HL-60/S4 (cell line): ENCODE data around the gene CXCL5.
"Not testable (repeated sequence)": the region's sequence is repeated elsewhere in the genome, so short reads cannot be mapped to it uniquely, and the experiment has no call there.

Source experiments
- in situ Hi-C: fragments of 300-500 bp; cut with MboI; formaldehyde crosslinking; loops from 2 replicates; pipeline ENCODE4 v1.14.3; 2022; ENCODE audit warnings: low sequenced_read_pairs

CXCL5 gene

DNA sequence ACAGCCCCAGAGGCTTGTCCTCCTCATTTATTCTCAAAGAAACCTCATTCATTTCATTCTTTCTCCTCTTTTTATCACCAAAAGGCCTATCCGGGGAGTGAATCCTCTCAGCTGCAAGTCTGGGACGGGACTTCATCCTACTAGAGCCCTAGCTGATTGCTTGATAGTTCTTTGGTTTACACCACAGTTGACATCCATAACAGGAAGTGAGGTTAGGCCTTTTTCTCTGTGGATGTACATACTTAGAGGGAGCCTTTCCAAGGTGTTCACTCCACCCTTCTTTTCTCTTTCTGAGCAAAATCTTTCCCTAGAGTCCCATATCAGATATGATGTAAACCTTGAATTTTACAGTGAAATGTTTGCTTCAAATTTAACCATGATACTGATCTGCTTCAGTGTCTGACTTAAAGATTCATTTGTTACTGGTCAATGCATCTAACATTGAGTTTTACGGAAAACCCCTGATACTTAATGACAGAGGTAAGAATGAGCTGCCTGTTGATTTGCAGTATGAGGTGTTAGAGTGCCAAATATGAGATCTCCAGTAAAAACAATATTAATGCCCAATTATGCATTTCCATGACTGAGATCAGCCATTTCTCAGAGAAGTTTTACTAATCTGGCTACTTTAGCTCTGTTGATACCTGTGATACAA lies 16.8 kb upstream of the CXCL5 start:
- in situ Hi-C loops = no loop called here

DNA sequence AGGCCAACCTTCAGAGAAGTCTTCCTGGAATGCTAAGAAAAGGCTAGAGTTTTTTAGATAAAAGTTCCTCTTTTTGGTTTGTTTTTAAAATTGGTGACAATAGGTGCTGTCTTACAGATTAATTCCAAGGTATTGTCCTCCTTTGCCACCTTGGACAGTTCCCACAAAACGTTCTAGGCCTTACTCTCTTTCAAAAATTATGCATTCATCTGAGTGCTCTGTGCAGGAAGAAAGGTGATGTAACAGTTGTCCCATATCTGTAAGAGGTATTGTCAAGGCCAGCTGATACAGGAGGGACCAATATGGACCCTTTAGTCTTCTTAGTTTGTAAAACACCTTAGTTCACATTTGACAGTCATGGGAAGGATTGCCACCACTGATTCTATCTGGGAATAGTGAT lies 15.9 kb upstream of the CXCL5 start:
- in situ Hi-C loops = no loop called here

DNA sequence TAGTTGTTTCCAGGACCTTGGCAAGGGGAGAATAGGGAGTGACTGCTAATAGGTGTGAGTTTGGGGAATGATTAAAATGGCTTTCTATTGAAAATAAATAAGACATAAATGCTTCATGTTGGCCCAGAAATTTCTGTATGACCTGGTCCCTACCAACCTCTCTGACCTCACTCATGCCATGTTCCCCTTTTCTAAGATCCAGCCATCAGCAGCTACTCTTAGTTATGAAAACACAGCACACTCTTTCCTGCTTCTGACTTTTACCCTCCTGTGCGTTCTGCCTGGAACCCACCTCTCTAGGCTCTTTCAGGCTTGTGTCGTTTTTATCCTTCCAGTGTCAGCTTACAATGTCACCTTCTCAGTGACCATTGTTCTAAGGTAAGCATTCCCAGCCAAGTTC lies 14.8 kb upstream of the CXCL5 start:
- in situ Hi-C loops = no loop called here

DNA sequence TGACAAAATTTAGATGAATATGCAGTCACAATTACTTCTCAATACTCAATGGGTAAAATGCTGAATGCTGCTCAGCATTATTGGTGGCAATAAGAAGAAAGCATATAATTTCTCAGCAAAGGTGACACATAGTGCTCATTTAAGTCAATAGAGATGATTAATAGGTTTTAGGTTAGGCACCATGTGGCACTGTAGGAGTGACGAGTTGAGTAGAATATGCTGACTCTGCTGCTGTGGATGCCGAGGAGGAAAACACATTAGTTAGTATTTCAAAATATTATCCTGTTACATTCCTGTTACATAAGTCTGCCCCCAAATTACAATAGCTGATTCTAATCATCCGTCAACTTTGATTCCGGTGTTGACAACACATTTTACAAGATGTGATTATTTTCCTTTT lies 13.7 kb upstream of the CXCL5 start:
- in situ Hi-C loops = no loop called here

DNA sequence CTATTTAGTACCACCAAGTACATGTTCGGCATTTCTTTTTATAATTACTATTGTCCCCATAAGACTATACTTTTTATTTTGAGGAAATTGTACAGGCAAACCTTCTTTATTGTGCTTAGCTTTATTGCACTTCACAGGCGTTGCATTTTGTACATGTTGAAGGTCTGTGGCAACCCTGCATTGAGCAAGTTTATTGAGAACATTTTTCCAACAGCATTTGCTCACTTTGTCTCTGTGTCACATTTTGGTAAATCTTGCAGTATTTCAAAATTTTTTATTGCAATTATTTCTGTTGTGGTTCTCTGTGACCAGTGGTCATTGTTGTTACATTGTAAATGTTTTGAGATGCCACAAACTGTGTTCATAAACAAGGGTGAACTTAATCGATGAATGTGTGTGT lies 10.8 kb upstream of the CXCL5 start:
- in situ Hi-C loops = no loop called here

DNA sequence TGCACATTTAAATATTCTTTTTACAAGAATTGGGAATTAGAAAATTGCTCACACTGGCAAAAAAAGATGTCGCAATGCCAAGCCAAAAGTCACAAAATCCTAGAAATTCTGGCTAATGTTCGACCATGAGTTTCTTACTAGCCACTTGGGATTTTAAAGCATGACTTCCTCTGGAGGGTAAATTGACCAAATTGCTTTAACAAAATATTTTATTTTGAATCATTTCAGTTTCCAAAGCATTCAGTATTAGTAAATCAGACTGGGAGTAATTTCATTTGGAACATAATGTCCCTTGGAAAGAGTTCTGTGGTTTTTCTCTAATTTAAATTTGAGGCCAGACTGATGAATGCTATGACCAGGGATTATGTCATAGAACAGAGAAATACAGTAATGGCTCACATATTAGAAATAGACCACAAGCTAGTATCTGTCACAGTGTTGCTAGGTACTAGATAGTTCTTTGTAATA lies 7.6 kb upstream of the CXCL5 start:
- in situ Hi-C loops = no loop called here

DNA sequence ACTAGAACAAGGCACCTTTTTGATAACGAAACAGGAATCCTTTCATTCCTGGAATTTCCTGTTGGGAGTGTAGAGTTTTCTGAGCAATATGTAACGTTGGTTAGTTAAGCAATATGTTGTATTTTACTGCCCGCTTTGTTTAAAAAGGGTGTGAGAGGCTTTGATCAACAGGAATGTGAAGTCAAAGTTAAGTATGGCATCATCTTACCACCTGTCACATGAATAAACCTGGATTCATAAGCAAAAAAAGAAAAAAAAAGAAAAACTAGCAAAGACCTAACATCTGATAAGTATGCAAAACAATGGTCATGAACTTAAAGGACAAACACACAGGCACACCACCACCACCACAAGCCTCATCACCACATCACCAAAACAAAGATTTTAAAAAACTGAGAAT lies 7.1 kb upstream of the CXCL5 start:
- in situ Hi-C loops = no loop called here

DNA sequence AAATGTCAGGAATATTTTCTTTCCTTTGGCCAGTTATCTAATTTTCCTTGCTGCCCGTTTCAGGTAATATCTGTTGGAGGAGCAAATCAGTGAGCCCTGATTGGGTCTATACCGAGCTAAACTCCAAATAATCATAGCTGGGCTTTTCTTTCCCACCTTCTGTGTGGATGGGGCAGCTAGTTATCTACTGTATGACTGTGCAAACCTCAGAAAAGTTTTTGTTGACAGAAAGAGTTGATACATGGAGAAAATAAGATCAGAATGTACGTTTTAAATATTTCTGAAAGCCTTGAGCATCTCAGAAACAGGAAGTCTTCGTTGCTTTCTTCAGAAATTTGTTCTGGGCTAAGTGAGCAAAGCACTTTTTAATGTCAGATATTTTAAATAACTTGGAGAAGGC lies 6.2 kb upstream of the CXCL5 start:
- in situ Hi-C loops = no loop called here

DNA sequence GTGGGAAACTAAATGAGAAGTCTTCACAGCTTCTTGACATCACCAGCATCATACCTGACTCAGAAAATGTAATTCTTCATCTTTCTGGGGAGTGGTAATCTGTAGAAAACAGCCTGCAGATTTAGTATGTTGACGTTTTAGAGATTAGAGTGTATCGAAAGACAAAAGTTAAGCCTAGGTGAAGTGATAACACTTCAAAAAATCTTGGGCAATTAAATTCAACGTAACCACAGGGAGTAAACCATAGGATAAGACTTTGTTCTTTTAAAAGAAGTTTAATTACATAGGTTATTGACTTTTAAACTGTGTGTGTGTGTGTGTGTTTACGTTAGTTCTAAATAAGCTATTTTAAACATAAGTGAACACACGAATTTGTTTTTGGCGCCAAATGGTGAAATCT lies 1.8 kb upstream of the CXCL5 start:
- in situ Hi-C loops = no loop called here

DNA sequence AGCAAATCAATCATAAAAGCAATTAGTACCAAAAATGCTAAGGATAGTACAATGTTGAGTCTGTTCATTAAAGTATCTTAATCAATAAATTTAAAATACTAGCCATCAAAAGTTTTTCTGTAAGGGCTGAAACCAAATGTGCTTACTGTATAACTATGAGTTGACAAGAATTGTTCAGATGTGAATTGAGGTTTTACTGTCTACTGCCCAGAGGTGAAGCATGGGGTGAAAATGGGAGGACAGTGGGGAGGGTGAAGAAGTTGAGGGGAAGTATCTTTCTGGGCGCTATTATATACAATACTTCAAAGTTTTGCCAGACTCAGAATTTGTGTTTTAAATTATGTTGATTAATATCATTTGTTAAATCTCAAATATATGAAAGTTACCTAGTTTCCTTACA lies 6.4 kb downstream of the CXCL5 start:
- in situ Hi-C loops = no loop called here

DNA sequence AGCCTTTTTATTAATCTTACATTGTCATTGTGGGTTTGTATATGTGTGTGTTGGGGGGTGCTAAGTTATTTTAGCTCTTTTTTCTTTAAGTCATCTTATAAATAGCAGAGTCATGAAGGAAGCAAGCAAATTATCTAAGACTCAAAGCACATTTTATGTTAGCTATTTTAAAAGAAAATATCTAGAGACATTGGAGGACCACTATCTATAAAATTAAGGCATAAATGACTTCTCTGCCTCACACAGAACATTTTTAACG lies 6.8 kb downstream of the CXCL5 start:
- in situ Hi-C loops = no loop called here

DNA sequence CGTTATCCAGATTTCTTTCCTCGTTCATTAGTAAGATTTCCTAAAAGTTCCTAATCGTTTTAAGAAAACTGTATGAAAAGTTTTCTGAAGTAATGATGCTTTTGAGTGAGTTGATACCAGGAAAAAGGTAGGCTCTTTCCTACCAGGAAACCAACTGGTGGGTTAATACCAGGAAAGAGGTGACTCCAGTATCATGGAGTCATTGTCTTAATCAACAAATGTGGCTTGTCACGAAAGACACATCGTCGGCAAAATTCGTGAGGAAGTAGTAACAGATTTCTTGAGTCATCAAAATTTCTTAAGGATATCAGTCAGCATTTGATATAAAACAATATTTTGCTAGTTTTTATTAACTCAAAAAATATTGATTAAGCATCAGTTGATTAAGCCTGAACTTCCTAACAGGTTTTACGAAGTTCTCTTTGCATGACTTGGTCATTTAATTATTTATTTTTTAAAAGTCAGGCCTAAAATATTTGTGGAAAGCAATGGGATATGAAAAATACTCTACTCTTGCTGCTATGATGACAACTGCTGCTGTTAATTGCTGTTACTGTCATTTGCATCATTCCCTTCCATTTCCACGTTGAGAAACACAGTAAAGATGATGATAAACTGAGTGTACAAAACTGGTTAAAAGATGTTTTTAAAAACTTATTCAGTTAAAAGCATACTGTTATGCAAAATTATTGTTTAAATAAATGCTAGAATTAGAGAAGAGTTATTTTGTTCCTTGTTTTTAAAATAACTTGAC lies 7.3 kb downstream of the CXCL5 start:
- in situ Hi-C loops = no loop called here

DNA sequence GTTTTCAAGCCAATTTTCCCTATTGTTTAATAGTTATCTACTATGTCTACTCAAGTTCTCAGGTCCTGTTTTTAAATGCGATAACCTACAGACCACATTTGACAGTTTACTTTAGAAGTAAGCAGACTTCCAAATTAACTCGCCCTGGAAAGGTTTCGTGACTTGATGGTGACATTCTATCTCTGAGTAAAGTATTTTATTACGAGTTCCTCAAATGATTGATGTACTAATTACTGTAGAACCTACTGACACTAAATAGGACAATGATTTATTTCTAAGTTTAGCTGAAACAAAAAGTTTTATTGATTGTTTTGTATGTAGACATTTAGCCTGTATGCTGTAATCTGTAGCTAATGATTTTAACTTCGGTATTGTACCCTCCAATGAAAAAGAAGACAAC lies 8.5 kb downstream of the CXCL5 start:
- in situ Hi-C loops = no loop called here

DNA sequence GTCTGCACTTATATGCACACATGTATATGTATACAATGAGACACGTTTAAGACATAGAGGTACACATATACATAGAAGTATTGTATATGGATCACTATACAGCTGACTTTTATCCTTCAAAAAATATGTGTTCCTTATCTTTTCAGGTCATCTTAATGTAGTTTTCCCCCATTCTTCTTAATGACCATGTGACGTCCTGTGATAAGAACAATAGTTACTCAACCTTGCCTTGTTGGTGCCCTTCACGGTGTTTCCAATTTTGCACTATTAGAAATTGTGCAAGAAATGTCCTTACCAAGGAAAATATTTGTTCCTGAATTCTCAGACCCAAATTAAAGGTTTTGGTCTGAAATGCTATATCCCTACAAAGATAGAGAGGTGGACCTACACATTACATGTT lies 9.4 kb downstream of the CXCL5 start:
- in situ Hi-C loops = no loop called here

DNA sequence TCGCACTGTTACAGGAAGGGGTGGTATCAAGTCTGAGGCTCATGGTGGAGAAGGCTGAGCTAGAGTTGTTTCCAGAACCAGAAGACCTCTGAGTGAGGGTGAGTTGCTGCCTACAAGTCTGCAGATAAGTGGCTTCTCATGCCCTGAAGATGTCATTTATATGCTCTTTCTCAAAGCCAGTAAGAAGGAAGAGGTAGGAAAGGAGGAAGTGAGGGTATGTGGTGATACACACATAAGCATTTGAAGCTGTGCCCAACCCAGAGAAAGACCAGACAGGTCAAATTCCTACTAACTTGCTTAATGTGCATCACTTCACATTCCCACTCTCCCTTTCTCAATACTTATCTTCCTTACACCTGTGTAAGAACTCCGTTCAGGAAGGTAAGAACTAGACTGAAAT lies 10.4 kb downstream of the CXCL5 start, which contains the start of gene PPBP:
PPBP (minus strand) TSS at position 130 of the 400 bp plus-strand sequence; CDS start at position 43, 87 bp downstream.
- in situ Hi-C loops = no loop called here

DNA sequence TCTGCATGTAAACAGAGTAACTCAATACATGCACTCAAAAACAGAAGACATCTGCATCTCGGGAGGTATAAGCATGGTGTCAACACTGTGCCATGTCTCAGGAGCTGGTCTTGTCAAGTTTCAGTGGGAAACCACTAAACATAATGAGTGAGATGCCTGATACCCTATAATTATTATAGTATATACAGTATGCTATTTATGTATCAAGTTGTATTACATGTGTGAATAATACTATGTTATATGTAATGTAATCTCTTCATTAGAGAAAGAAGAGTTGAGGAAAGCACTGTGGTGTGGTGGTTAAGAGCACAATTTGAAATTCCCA lies 13.0 kb downstream of the CXCL5 start:
- in situ Hi-C loops = no loop called here

DNA sequence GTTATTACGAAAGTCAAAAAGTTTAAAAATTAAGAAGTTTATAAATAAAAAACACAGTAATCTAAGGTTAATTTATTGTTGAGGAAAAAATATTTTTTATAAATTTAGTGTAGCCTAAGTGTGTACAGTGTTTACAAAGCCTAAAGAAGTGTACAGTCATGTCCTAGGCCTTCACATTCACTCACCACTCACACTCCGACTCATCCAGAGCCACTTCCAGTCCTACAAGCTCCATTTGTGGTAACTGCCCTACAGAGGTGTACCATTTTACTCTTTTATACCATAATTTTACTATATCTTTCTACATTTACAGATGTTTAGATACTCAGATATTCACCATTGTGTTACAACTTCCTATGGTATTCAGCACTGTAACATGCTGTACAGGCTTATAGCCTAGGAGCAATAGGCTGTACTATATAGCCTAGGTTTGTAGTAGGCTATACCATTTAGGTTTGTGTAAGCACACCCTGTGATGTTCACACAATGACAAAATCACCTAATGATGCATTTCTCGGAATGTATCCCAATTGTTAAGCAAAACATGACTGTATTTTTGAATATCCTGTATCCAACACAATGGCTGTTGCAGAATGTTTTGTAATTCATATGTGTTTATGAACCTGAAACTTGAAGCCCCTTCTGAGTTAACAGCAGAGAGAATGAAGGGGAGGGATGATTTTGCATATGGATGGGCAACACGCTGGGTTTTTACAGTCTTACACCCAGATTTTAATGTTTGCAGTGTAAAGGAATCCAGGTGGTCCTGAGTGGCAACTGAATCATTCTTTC lies 13.5 kb downstream of the CXCL5 start:
- in situ Hi-C loops = no loop called here

DNA sequence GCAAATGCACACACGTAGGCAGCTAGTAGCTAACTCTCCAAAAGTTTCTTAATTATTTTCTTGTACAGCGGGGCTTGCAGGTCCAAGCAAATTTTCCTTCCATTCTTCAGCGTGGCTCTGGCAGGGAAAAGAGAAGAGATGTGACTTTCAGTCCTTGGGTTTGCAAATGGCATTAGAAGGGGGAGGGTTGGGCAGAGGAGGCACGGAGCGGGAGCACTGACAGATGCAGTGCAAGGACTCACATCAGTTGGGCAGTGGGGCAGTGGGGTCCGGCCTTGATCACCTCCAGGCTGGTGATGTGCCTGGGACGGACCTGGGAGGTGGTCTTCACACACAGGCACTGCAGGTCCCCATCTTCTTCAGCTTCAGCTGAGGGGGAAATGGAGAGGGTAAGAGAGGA lies 17.3 kb downstream of the CXCL5 start:
- in situ Hi-C loops = not testable (repeated sequence)

DNA sequence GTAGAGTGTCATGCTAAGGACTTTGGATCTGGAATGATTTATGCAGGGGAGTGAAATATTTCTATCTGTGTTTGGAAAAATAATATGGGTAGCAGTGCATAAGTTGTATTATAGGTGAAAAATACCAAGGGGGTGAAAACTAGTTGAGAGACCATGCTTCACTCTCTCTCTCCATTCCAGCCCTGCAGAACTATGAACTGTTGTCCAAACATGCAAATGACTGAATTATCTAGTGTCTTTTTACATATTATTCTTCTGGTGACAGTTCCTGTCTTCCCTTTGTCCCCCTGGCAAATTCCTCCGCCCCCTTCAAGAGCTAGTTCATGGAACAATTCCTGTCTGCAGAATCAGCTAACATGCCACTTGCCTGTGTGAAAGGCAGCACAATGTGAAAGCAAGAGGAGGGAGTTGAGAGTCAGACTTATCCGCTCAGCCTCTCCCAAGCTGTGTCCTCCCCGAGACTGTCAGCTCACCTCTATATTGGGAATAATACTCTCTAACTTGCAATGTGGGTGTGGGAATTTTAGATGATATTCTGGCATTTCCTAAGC lies 19.0 kb downstream of the CXCL5 start:
- in situ Hi-C loops = no loop called here

DNA sequence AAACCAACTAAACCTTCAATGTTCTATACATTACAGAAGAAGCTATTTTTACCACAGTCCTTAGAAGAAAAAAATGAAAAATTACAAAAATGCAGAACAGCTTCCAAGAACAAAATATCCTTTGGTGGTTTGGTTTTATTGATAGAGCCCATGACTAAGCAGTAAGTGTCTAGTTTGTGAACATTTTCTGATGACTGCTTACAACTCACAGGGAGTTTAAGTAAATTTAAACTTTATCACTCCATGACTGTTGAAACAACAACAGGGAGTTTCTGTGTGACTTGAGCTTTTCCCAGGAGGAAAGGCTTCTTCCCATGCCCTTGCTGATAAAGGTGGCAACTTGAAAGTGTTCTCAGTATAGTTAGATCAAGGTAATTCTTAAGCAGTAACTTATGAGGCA lies 19.6 kb downstream of the CXCL5 start:
- in situ Hi-C loops = no loop called here

DNA sequence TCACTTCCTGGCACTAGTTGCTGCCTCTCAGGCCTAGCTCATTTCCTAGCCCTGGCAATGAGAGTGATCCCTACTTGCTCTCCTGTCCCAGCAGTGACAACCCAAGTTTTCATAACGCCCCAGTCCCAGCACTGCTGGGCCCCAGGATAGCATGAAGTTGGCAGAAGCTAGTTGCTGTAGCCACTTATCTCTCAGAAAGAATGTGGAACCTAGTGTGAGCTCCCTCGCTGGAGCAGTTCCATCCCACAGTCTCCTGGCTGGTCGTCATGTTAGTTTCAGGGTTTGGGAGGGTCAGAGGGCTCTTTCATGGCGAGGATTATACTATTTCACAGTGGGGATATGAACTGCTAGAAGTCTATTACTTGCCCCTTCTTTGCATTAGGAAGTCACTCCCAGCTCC lies 21.8 kb downstream of the CXCL5 start:
- in situ Hi-C loops = no loop called here

DNA sequence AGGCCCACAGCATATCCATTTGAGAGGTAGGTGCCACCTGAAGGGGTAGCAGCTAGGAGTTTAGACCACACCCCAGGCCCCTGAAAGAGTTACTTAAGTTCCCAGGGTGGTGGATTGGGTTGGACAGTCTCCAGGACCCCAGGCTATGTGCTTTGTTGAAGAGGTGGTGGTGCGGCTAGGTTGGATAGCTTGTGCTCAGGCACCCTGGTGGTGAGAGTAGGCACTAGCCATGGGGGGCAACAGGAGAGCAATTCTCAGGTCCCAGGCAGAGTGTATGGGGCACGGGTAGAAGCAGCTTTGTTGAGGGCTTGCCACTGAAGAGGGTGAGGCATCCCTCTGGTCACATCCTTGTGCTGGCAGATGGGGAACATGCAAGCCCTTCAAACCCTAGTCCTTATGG lies 22.3 kb downstream of the CXCL5 start:
- in situ Hi-C loops = no loop called here
